PFSK-1 (cell line): ENCODE data around the gene ASXL2.

Experiments
- FOXP2 ChIP-seq: optimal IDR thresholded peaks from 2 replicates; pipeline ENCODE3; 2011; ENCODE audit warnings: borderline replicate concordance, control low read depth, inconsistent platforms; ENCODE audit not compliant: insufficient read depth; ENCODE audit errors: extremely low read length, extremely low read depth
- POLR2AphosphoS5 ChIP-seq: IDR thresholded peaks from 2 replicates; pipeline ENCODE4 v1.6.1; 2012; ENCODE audit warnings: low read depth, mild to moderate bottlenecking, control low read depth, low read length, moderate library complexity
- REST ChIP-seq, 2 experiments: IDR thresholded peaks; 2 replicates each; pipeline versions ENCODE4 v1.6.1 to v1.8.0; 2011 to 2012; ENCODE audit warnings: low read depth in 2 of 2, low read length in 2 of 2, control low read depth in 1 of 2, inconsistent platforms in 1 of 2, mild to moderate bottlenecking in 1 of 2, moderate library complexity in 1 of 2; ENCODE audit not compliant: insufficient read depth in 1 of 2
- SIN3A ChIP-seq: IDR thresholded peaks from 2 replicates; pipeline ENCODE4 v1.6.1; 2012; ENCODE audit warnings: mild to moderate bottlenecking, low read length, moderate library complexity, borderline replicate concordance; ENCODE audit not compliant: insufficient read depth
- TAF1 ChIP-seq: IDR thresholded peaks from 2 replicates; pipeline ENCODE4 v1.6.1; 2012; ENCODE audit warnings: low read length, control low read depth, borderline replicate concordance; ENCODE audit not compliant: insufficient read depth

Gene ASXL2

GRCh38 chr2:25845843-25846505 lies 32.3 kb downstream of the ASXL2 start:
- no peak for TF ChIP-seq SIN3A
- TF ChIP-seq FOXP2 = no peak
- no peak for TF ChIP-seq REST (IDR thresholded peaks at IDR 0.05; ENCODE audit: insufficient read depth in 1 of 2, low read depth in 2 of 2, low read length in 2 of 2)

- no peak for TF ChIP-seq FOXP2
- TF ChIP-seq SIN3A = no peak
- TF ChIP-seq TAF1 = no peak
- TF ChIP-seq POLR2AphosphoS5 = no peak
- TF ChIP-seq REST (IDR thresholded peaks at IDR 0.05; ENCODE audit: insufficient read depth in 1 of 2, low read depth in 2 of 2, low read length in 2 of 2) = no peak
Measured at GRCh38 chr2:25844089-25844488, 34.2 kb downstream of the ASXL2 start.

- TF ChIP-seq REST (IDR thresholded peaks at IDR 0.05; ENCODE audit: insufficient read depth in 1 of 2, low read depth in 2 of 2, low read length in 2 of 2) (no peak), FOXP2 (no peak), POLR2AphosphoS5 (no peak), TAF1 (no peak), SIN3A (no peak)
Measured at GRCh38 chr2:25842155-25842554, 36.1 kb downstream of the ASXL2 start.

- TF ChIP-seq POLR2AphosphoS5 (no peak), REST (IDR thresholded peaks at IDR 0.05; ENCODE audit: insufficient read depth in 1 of 2, low read depth in 2 of 2, low read length in 2 of 2) (no peak), FOXP2 (no peak), TAF1 (no peak), SIN3A (no peak)
Measured at GRCh38 chr2:25838152-25838756, 40.0 kb downstream of the ASXL2 start.
